Measurements from ENCODE around the gene BCLAF1. TPM values are rescaled to one million over a fixed set of nuclear protein-coding genes. Genes with fewer than 3 reads are reported as not detected.
A peak's percentile ranks its signal among the peaks of the same experiment; 100 is the strongest.

The BCLAF1 gene
- total RNA-seq, 1 donor: 124 TPM

GRCh38 chr6:136317971-136318370 is 28.3 kb upstream of the BCLAF1 start:
- no peaks in the 10 kb centered on the region for H3K4me1 ChIP-seq (ENCODE audit: insufficient read depth, low read length)
- no peaks in the 10 kb centered on the region for H3K36me3 ChIP-seq (ENCODE audit: insufficient read depth, low read length)
- no peaks in the 10 kb centered on the region for H4K20me1 ChIP-seq (ENCODE audit: insufficient read depth, low read length)
- no peaks in the 10 kb centered on the region for H3K9me3 ChIP-seq (ENCODE audit: low read depth, low read length)
- TF ChIP-seq CTCF (IDR thresholded peaks at IDR 0.05; ENCODE audit: extremely low read depth, low read depth, low read length): no peak
- peak overlapping the region; percentile 56 for H2AFZ ChIP-seq (ENCODE audit: low read length)
- H3K27ac ChIP-seq (ENCODE audit: low read depth, low read length): no peak overlapping the region
- H3K79me2 ChIP-seq (ENCODE audit: insufficient read depth, low read length): no peaks in the 10 kb centered on the region
- no peak for DNase-seq (ENCODE audit: insufficient read length, low spot score, missing footprints)
- H3K27me3 ChIP-seq (ENCODE audit: insufficient read depth, low read length): no peaks in the 10 kb centered on the region
- H3K4me3 ChIP-seq (ENCODE audit: insufficient read depth, low read length): no peak overlapping the region
- no peak overlapping the region for H3K4me2 ChIP-seq (ENCODE audit: insufficient read depth, low read length)

GRCh38 chr6:136317021-136317694 is 27.5 kb upstream of the BCLAF1 start:
- no peaks in the 10 kb centered on the region for H3K79me2 ChIP-seq (ENCODE audit: insufficient read depth, low read length)
- DNase-seq (ENCODE audit: insufficient read length, low spot score, missing footprints): no peak
- no peaks in the 10 kb centered on the region for H3K4me1 ChIP-seq (ENCODE audit: insufficient read depth, low read length)
- no peaks in the 10 kb centered on the region for H4K20me1 ChIP-seq (ENCODE audit: insufficient read depth, low read length)
- no peaks in the 10 kb centered on the region for H3K27me3 ChIP-seq (ENCODE audit: insufficient read depth, low read length)
- no peak overlapping the region for H3K4me2 ChIP-seq (ENCODE audit: insufficient read depth, low read length)
- H3K4me3 ChIP-seq (ENCODE audit: insufficient read depth, low read length): no peak overlapping the region
- TF ChIP-seq CTCF (IDR thresholded peaks at IDR 0.05; ENCODE audit: extremely low read depth, low read depth, low read length): peak; percentile 88
- H3K9me3 ChIP-seq (ENCODE audit: low read depth, low read length): no peaks in the 10 kb centered on the region
- no peak overlapping the region for H3K27ac ChIP-seq (ENCODE audit: low read depth, low read length)
- peak overlapping the region; percentile 14 for H2AFZ ChIP-seq (ENCODE audit: low read length)
- H3K36me3 ChIP-seq (ENCODE audit: insufficient read depth, low read length): no peaks in the 10 kb centered on the region

- Histone ChIP-seq H4K20me1 (ENCODE audit: insufficient read depth, low read length) (no peaks in the 10 kb centered on the region), H3K4me1 (ENCODE audit: insufficient read depth, low read length) (no peaks in the 10 kb centered on the region), H2AFZ (ENCODE audit: low read length) (no peak overlapping the region), H3K79me2 (ENCODE audit: insufficient read depth, low read length) (no peaks in the 10 kb centered on the region), H3K27me3 (ENCODE audit: insufficient read depth, low read length) (no peaks in the 10 kb centered on the region), H3K36me3 (ENCODE audit: insufficient read depth, low read length) (no peaks in the 10 kb centered on the region), H3K4me2 (ENCODE audit: insufficient read depth, low read length) (no peak overlapping the region), H3K4me3 (ENCODE audit: insufficient read depth, low read length) (no peak overlapping the region), H3K9me3 (ENCODE audit: low read depth, low read length) (no peaks in the 10 kb centered on the region), H3K27ac (ENCODE audit: low read depth, low read length) (no peak overlapping the region)
- no peak for DNase-seq (ENCODE audit: insufficient read length, low spot score, missing footprints)
- TF ChIP-seq CTCF (IDR thresholded peaks at IDR 0.05; ENCODE audit: extremely low read depth, low read depth, low read length): no peak
Observed at GRCh38 chr6:136315594-136315993, 25.9 kb upstream of the BCLAF1 start.

DNA sequence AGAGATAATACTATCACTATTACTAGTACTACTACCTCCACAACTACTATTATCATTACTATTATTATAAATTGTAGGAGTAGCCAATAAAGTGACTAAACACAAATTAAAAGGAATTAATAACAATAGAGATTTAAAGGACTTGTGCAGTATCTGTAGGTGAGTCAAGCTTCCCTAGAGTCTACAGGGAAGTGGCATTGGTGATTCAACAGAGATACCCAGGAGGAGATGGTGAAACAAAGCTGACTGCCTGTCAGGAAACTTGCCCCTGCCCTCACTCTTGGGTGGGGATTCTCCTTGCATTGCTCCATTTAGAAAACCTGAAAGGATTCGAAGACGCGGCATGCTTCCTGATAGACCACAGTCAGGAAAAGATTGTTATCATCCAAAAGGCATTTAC is 23.3 kb upstream of the BCLAF1 start:
- H3K4me3 ChIP-seq (ENCODE audit: insufficient read depth, low read length): no peak overlapping the region
- TF ChIP-seq CTCF (IDR thresholded peaks at IDR 0.05; ENCODE audit: extremely low read depth, low read depth, low read length): no peak
- H4K20me1 ChIP-seq (ENCODE audit: insufficient read depth, low read length): no peaks in the 10 kb centered on the region
- no peak overlapping the region for H2AFZ ChIP-seq (ENCODE audit: low read length)
- no peaks in the 10 kb centered on the region for H3K79me2 ChIP-seq (ENCODE audit: insufficient read depth, low read length)
- H3K9me3 ChIP-seq (ENCODE audit: low read depth, low read length): no peaks in the 10 kb centered on the region
- H3K4me1 ChIP-seq (ENCODE audit: insufficient read depth, low read length): no peaks in the 10 kb centered on the region
- H3K27ac ChIP-seq (ENCODE audit: low read depth, low read length): no peak overlapping the region
- no peak overlapping the region for H3K4me2 ChIP-seq (ENCODE audit: insufficient read depth, low read length)
- H3K36me3 ChIP-seq (ENCODE audit: insufficient read depth, low read length): no peaks in the 10 kb centered on the region
- DNase-seq (ENCODE audit: insufficient read length, low spot score, missing footprints): no peak
- H3K27me3 ChIP-seq (ENCODE audit: insufficient read depth, low read length): peaks cover 3% of the 10 kb centered on the region

Data from osteoblast (primary cell).